Nephron (organoid): ENCODE results near the gene TIMP3.

ENCODE experiments used
- H3K27ac Mint-ChIP-seq, 3 experiments: 2 replicates each; pipeline ENCODE4 v1.8.0; 2020; ENCODE audit warnings: mixed read lengths in 3 of 3, mild to moderate bottlenecking in 2 of 3, moderate library complexity in 1 of 3
- H3K27me3 Mint-ChIP-seq: 2 replicates; pipeline ENCODE4 v1.8.0; 2021; ENCODE audit warnings: low read depth, mild to moderate bottlenecking, moderate library complexity, mixed read lengths
- H3K36me3 Mint-ChIP-seq: 2 replicates; pipeline ENCODE4 v1.8.0; 2020; ENCODE audit warnings: low read depth, mixed read lengths
- H3K4me1 Mint-ChIP-seq: 2 replicates; pipeline ENCODE4 v1.8.0; 2020; ENCODE audit warnings: mixed read lengths
- H3K4me3 Mint-ChIP-seq, 3 experiments: 2 replicates each; pipeline ENCODE4 v1.8.0; 2020; ENCODE audit warnings: mild to moderate bottlenecking in 3 of 3, mixed read lengths in 3 of 3, moderate library complexity in 2 of 3
- H3K9me3 Mint-ChIP-seq: 2 replicates; pipeline ENCODE4 v1.8.0; 2020; ENCODE audit warnings: mixed read lengths
- CTCF ChIP-seq, 3 experiments: fragments of 200-600 bp; sonication (generic); IDR thresholded peaks; one replicate each; pipeline ENCODE4 v1.5.0; 2021; ENCODE audit warnings: antibody characterized with exemption in 3 of 3; ENCODE audit not compliant: unreplicated experiment in 3 of 3

Gene TIMP3

GRCh38 chr22:32795214-32795596, 6.3 kb upstream of the TIMP3 start:
- peaks cover 15% of the 10 kb centered on the region for H3K27me3 Mint-ChIP-seq
- peaks cover 50% of the 10 kb centered on the region for H3K4me1 Mint-ChIP-seq
- TF ChIP-seq CTCF (IDR thresholded peaks at IDR 0.05; ENCODE audit: unreplicated experiment in 3 of 3): no peak
- H3K27ac Mint-ChIP-seq: peak overlapping the region in 2 of 3 experiments; percentile 27 to 47
- H3K4me3 Mint-ChIP-seq: no peak overlapping the region
- no peaks in the 10 kb centered on the region for H3K36me3 Mint-ChIP-seq
- H3K9me3 Mint-ChIP-seq: no peaks in the 10 kb centered on the region

GRCh38 chr22:32796865-32797573, 4.5 kb upstream of the TIMP3 start:
- Mint-ChIP-seq H3K27me3 (peaks cover 15% of the 10 kb centered on the region), H3K36me3 (no peaks in the 10 kb centered on the region), H3K9me3 (no peaks in the 10 kb centered on the region), H3K4me1 (peaks cover 59% of the 10 kb centered on the region), H3K27ac (peak overlapping the region in 2 of 3 experiments; percentile 41 to 59), H3K4me3 (no peak overlapping the region)
- TF ChIP-seq CTCF (IDR thresholded peaks at IDR 0.05; ENCODE audit: unreplicated experiment in 3 of 3): peak; percentile 84 to 94 (median 84)

GRCh38 chr22:32799496-32799895, 2.0 kb upstream of the TIMP3 start:
- Mint-ChIP-seq H3K27ac (peak overlapping the region; percentile 12 to 92 (median 89)), H3K36me3 (no peaks in the 10 kb centered on the region), H3K4me1 (peaks cover 71% of the 10 kb centered on the region), H3K27me3 (peaks cover 15% of the 10 kb centered on the region), H3K9me3 (no peaks in the 10 kb centered on the region), H3K4me3 (peak overlapping the region in 1 of 3 experiments; percentile 89)
- no peak for TF ChIP-seq CTCF (IDR thresholded peaks at IDR 0.05; ENCODE audit: unreplicated experiment in 3 of 3)

- peak overlapping the region; percentile 12 to 92 (median 89) for H3K27ac Mint-ChIP-seq
- H3K4me3 Mint-ChIP-seq: peak overlapping the region; percentile 76 to 89 (median 82)
- H3K27me3 Mint-ChIP-seq: peaks cover 13% of the 10 kb centered on the region
- no peak for TF ChIP-seq CTCF (IDR thresholded peaks at IDR 0.05; ENCODE audit: unreplicated experiment in 3 of 3)
- no peaks in the 10 kb centered on the region for H3K9me3 Mint-ChIP-seq
- H3K36me3 Mint-ChIP-seq: no peaks in the 10 kb centered on the region
- H3K4me1 Mint-ChIP-seq: peaks cover 71% of the 10 kb centered on the region
Measured at GRCh38 chr22:32800158-32800882, 1.2 kb upstream of the TIMP3 start.

- no peak for TF ChIP-seq CTCF (IDR thresholded peaks at IDR 0.05; ENCODE audit: unreplicated experiment in 3 of 3)
- Mint-ChIP-seq H3K36me3 (no peaks in the 10 kb centered on the region), H3K27ac (peak overlapping the region; percentile 11 to 92 (median 89)), H3K4me1 (peaks cover 71% of the 10 kb centered on the region), H3K9me3 (no peaks in the 10 kb centered on the region), H3K27me3 (peaks cover 12% of the 10 kb centered on the region), H3K4me3 (peak overlapping the region; percentile 76 to 89 (median 82))
Measured at GRCh38 chr22:32800994-32801536, 440 bp upstream of the TIMP3 start.
